Mesenchymal stem cell (in vitro differentiated cells and primary cell): ENCODE measurements around the gene PNPLA2.

Experiments
- DNase-seq: peaks from one replicate; pipeline ENCODE4 v3.0.0-alpha.2; 2013
- H2AFZ ChIP-seq: one replicate; pipeline ENCODE4 v1.6.1; 2013; ENCODE audit warnings: low read depth, mild to moderate bottlenecking, control low read depth, inconsistent platforms, low read length, moderate library complexity
- H2AK5ac ChIP-seq: 2 replicates; pipeline ENCODE4 v1.6.1; 2013; ENCODE audit warnings: low read length, moderate library complexity, mild to moderate bottlenecking, inconsistent platforms; ENCODE audit not compliant: severe bottlenecking
- H2BK120ac ChIP-seq: one replicate; pipeline ENCODE4 v1.6.1; 2013; ENCODE audit warnings: low read depth, mild to moderate bottlenecking, inconsistent platforms, low read length, moderate library complexity
- H2BK12ac ChIP-seq, 2 experiments: one replicate each; pipeline ENCODE4 v1.6.1; 2013; ENCODE audit warnings: inconsistent platforms in 2 of 2, low read length in 2 of 2, mild to moderate bottlenecking in 2 of 2, moderate library complexity in 2 of 2, control low read depth in 1 of 2
- H2BK15ac ChIP-seq: one replicate; pipeline ENCODE4 v1.6.1; 2013; ENCODE audit warnings: mild to moderate bottlenecking, low read depth, inconsistent platforms; ENCODE audit not compliant: poor library complexity, severe bottlenecking
- H2BK5ac ChIP-seq: 2 replicates; pipeline ENCODE4 v1.6.1; 2013; ENCODE audit warnings: low read depth, mild to moderate bottlenecking, low read length, control low read depth, inconsistent platforms; ENCODE audit not compliant: poor library complexity, severe bottlenecking
- H3K14ac ChIP-seq, 2 experiments: one replicate each; pipeline ENCODE4 v1.6.1; 2013; ENCODE audit warnings: inconsistent platforms in 2 of 2, low read length in 2 of 2, control low read depth in 1 of 2, mild to moderate bottlenecking in 1 of 2, moderate library complexity in 1 of 2
- H3K18ac ChIP-seq, 2 experiments: one replicate each; pipeline ENCODE4 v1.6.1; 2013; ENCODE audit warnings: inconsistent platforms in 2 of 2, low read length in 2 of 2, control low read depth in 1 of 2, low read depth in 1 of 2, mild to moderate bottlenecking in 1 of 2
- H3K23ac ChIP-seq, 2 experiments: one replicate each; pipeline ENCODE4 v1.6.1; 2013; ENCODE audit warnings: inconsistent platforms in 2 of 2, low read length in 2 of 2, mild to moderate bottlenecking in 2 of 2, moderate library complexity in 2 of 2, control low read depth in 1 of 2
- H3K27ac ChIP-seq: 2 replicates; pipeline ENCODE4 v1.5.1; 2013; ENCODE audit warnings: mild to moderate bottlenecking, moderate library complexity, low read length, control low read depth, inconsistent platforms; ENCODE audit not compliant: poor library complexity, severe bottlenecking
- H3K27me3 ChIP-seq, 2 experiments: 2 replicates each; pipeline versions ENCODE4 v1.6.1 to v1.7.0; 2013; ENCODE audit warnings: low read length in 2 of 2, mild to moderate bottlenecking in 2 of 2, moderate library complexity in 2 of 2, control low read depth in 1 of 2, inconsistent platforms in 1 of 2; ENCODE audit not compliant: control insufficient read depth in 1 of 2, insufficient read depth in 1 of 2
- H3K36me3 ChIP-seq, 2 experiments: 2 replicates each; pipeline versions ENCODE4 v1.6.1 to v1.7.0; 2013; ENCODE audit warnings: low read length in 2 of 2, control low read depth in 1 of 2, inconsistent platforms in 1 of 2, low read depth in 1 of 2, mild to moderate bottlenecking in 1 of 2; ENCODE audit not compliant: insufficient read depth in 2 of 2, control insufficient read depth in 1 of 2
- H3K4ac ChIP-seq, 2 experiments: one replicate each; pipeline ENCODE4 v1.6.1; 2013; ENCODE audit warnings: inconsistent platforms in 2 of 2, low read length in 2 of 2, mild to moderate bottlenecking in 2 of 2, moderate library complexity in 2 of 2, control low read depth in 1 of 2, low read depth in 1 of 2
- H3K4me1 ChIP-seq: 2 replicates; pipeline ENCODE4 v1.6.1; 2013; ENCODE audit warnings: low read depth, low read length, control low read depth; ENCODE audit not compliant: control insufficient read depth, insufficient read depth
- H3K4me2 ChIP-seq: 2 replicates; pipeline ENCODE4 v1.6.1; 2013; ENCODE audit warnings: low read length, mild to moderate bottlenecking, inconsistent platforms; ENCODE audit not compliant: poor library complexity, severe bottlenecking
- H3K4me3 ChIP-seq, 2 experiments: 2 replicates each; pipeline versions ENCODE4 v1.5.1 to v1.7.0; 2013; ENCODE audit warnings: low read length in 2 of 2, mild to moderate bottlenecking in 2 of 2, control low read depth in 1 of 2, low read depth in 1 of 2; ENCODE audit not compliant: insufficient read depth in 1 of 2
- H3K79me1 ChIP-seq: replicated peaks from 2 replicates; pipeline ENCODE4 v1.6.1; 2013; ENCODE audit warnings: mild to moderate bottlenecking, control low read depth, low read length, inconsistent platforms; ENCODE audit not compliant: poor library complexity, severe bottlenecking
- H3K9ac ChIP-seq: 2 replicates; pipeline ENCODE4 v1.7.0; 2013; ENCODE audit warnings: mild to moderate bottlenecking, low read length, moderate library complexity
- H3K9me3 ChIP-seq: 2 replicates; pipeline ENCODE4 v1.7.0; 2013; ENCODE audit warnings: mild to moderate bottlenecking, low read length; ENCODE audit not compliant: control insufficient read depth
- H4K8ac ChIP-seq: one replicate; pipeline ENCODE4 v1.6.1; 2013; ENCODE audit warnings: inconsistent platforms, mild to moderate bottlenecking, low read length, moderate library complexity
- H4K91ac ChIP-seq: one replicate; pipeline ENCODE4 v1.6.1; 2013; ENCODE audit warnings: mild to moderate bottlenecking, low read length, inconsistent platforms
- WGBS: methylation state at CpG from one replicate; pipeline ENCODE4 v1.1.7; 2013; ENCODE audit warnings: mixed read lengths; 5-methylcytosine and 5-hydroxymethylcytosine counted together

Gene PNPLA2

DNA sequence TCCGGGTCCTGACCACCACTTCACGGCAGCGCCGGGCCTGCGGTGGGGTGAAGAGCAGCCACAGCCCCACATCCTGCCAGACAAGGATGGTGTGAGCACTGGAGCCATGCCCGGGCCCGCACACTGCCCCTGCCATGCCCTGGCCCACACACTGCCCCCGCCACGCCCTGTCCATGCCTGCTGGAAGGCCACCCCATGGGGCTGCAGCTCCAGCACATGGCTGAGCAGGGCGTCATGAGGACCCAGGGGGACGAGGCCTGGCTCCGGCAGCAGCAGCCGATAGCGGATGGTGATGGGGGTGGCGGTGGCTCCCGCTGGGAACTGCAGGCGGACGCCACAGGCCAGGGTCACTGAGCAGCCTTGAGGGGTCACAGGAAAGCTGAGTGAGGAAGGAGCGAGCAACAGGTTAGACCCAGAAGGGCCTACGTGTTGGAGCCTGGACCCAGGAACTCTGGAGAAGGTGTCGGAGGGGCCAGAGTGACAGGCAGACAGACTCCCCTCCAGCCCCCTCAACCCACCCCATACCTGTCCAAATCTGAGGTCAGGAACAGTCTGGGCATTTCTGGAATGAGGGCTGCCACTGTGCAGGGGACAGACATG lies 16.6 kb upstream of the PNPLA2 start:
- Histone ChIP-seq H3K23ac (no peak overlapping the region), H3K4me3 (no peak overlapping the region), H2BK5ac (no peak overlapping the region), H3K4me2 (no peak overlapping the region), H3K79me1 (peaks cover 33% of the 10 kb centered on the region), H3K36me3 (peaks cover 48 to 54% of the 10 kb centered on the region in 2 experiments), H3K9ac (no peak overlapping the region), H2AFZ (no peak overlapping the region), H3K9me3 (no peaks in the 10 kb centered on the region), H3K4ac (no peak overlapping the region), H2BK120ac (no peak overlapping the region), H2BK15ac (no peak overlapping the region), H2BK12ac (no peak overlapping the region), H3K4me1 (peaks cover 27% of the 10 kb centered on the region), H4K91ac (peak overlapping the region; percentile 4), H4K8ac (no peak overlapping the region), H3K14ac (no peak overlapping the region), H3K27ac (no peak overlapping the region), H2AK5ac (no peak overlapping the region), H3K27me3 (no peaks in the 10 kb centered on the region), H3K18ac (no peak overlapping the region)
- WGBS, result 96% methylated on average over 20 of the region's 21 CpGs
- no peak for DNase-seq

DNA sequence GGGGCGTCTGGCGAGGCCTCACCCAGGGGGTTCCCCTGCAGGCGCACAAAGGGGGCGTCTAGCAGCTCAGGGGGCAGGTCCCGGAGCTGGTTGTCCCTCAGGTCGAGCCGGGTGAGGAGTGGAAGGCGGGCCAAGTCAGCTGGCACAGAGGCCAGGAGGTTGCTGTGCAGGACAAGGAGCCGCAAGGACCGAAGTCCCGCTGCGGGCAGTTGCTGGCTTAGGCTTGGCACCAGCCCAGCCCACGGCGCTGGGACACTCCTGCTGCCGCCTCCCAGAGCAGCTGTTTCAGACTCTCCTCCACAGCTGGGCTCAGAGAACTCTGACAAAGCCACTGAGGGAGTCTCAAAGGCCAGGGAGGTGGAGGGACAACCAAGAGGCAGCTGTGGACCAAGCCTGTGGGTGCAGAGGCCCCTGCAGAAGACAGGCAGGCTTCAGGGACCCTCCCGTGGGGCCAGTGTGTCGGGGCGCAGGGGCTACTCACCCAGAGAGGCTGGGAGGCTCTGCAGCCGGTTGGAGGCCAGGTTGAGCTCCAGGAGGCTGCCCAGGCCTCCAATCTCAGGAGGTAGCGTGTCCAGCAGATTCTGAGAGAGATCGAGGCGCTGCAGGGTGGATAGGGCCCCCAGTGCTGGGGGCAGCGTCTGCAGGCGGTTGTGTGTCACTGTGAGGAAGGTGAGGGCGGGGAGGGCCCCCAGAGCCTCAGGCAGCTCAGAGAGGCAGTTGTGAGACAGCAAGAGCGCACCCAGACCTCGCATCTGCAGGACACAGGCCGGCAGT lies 15.8 kb upstream of the PNPLA2 start:
- Histone ChIP-seq H2BK120ac (no peak overlapping the region), H3K27me3 (no peaks in the 10 kb centered on the region), H3K4me3 (peak overlapping the region in 1 of 2 experiments; percentile 91), H2AFZ (no peak overlapping the region), H3K4me2 (no peak overlapping the region), H2BK12ac (peak overlapping the region in 1 of 2 experiments; percentile 32), H2AK5ac (no peak overlapping the region), H3K23ac (peak overlapping the region in 1 of 2 experiments; percentile 84), H3K27ac (no peak overlapping the region), H2BK15ac (no peak overlapping the region), H4K91ac (peak overlapping the region; percentile 65), H3K18ac (no peak overlapping the region), H3K79me1 (peaks cover 33% of the 10 kb centered on the region), H3K4ac (no peak overlapping the region), H3K4me1 (peaks cover 27% of the 10 kb centered on the region), H2BK5ac (no peak overlapping the region), H3K36me3 (peaks cover 48 to 54% of the 10 kb centered on the region in 2 experiments), H3K9me3 (no peaks in the 10 kb centered on the region), H4K8ac (no peak overlapping the region), H3K14ac (no peak overlapping the region), H3K9ac (peak overlapping the region; percentile 88)
- WGBS, result 96% methylated on average over 28 of the region's 28 CpGs
- no peak for DNase-seq

DNA sequence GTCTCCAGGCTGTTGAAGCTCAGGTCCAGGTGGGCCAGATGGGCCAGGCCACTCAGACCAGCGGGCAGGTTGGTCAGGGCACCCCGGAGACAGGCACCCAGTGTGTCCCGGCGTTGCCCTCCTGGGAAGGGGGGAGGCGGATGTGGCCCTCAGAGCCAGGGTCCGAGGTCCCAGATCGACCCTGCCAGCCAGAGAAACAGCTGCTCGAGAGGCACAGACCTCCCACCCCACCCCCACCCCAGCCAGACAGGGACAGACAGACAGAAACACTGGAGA lies 15.3 kb upstream of the PNPLA2 start:
- Histone ChIP-seq H3K4ac (no peak overlapping the region), H2BK15ac (no peak overlapping the region), H3K27me3 (no peaks in the 10 kb centered on the region), H3K4me2 (no peak overlapping the region), H4K8ac (no peak overlapping the region), H3K23ac (peak overlapping the region in 1 of 2 experiments; percentile 84), H3K9me3 (no peaks in the 10 kb centered on the region), H2BK12ac (peak overlapping the region in 1 of 2 experiments; percentile 32), H2AFZ (no peak overlapping the region), H3K4me1 (peaks cover 28% of the 10 kb centered on the region), H3K18ac (no peak overlapping the region), H3K14ac (no peak overlapping the region), H2BK120ac (no peak overlapping the region), H3K36me3 (peaks cover 48 to 54% of the 10 kb centered on the region in 2 experiments), H2AK5ac (no peak overlapping the region), H3K27ac (no peak overlapping the region), H2BK5ac (no peak overlapping the region), H3K79me1 (peaks cover 34% of the 10 kb centered on the region), H4K91ac (peak overlapping the region; percentile 65), H3K4me3 (peak overlapping the region in 1 of 2 experiments; percentile 91), H3K9ac (peak overlapping the region; percentile 88)
- no peak for DNase-seq
- WGBS, result 100% methylated on average over 3 of the region's 8 CpGs

DNA sequence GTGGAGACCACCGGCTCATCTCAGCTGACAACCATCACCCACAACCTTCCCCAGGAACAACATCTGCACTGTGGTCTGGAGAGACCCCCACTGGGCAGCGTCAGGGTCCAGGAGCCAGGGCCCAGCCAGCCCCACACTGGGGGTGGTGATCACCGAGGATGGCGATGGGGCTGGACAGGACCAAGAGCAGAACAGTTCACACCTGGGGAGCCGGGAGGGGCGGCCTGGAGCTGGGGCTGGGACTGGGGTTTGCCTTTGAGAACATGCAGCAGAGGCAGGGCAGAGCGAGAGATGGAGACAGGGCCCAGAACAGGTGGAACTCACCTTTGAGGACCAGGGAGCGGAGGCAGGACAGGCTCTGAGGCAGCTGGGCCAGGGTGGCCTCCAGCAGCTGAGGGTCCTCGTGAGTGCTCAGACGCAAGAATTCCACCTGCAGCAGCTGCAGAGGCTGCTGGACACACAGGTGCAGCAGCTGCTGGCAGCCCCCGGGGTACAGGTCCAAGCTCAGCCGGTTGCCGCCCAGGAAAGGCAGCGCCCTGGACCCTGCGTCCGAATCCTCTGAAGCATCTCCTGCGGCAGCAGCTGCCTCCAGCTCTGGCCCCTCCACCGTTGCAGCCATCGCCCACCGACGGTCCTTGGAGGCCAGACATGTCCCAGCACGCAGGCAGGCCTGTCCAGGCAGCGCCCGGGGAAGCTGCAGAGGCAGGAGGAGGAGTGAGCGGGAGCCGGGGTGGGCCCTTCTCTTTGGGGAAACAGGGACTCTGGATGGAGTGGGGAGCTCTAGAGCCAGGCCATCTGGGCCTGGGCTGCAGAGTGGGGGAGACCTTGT lies 14.7 kb upstream of the PNPLA2 start:
- Histone ChIP-seq H2BK5ac (no peak overlapping the region), H3K23ac (peak overlapping the region in 1 of 2 experiments; percentile 97), H3K4me3 (peak overlapping the region; percentile 68 to 91), H3K4me2 (peak overlapping the region; percentile 90), H3K36me3 (peaks cover 46 to 52% of the 10 kb centered on the region in 2 experiments), H2BK12ac (peak overlapping the region in 1 of 2 experiments; percentile 95), H2AK5ac (peak overlapping the region; percentile 49), H3K4me1 (peaks cover 30% of the 10 kb centered on the region), H3K18ac (peak overlapping the region; percentile 63 to 93), H2BK15ac (peak overlapping the region; percentile 49), H3K27ac (no peak overlapping the region), H3K79me1 (peaks cover 33% of the 10 kb centered on the region), H3K4ac (peak overlapping the region; percentile 35 to 92), H4K91ac (peak overlapping the region; percentile 78), H3K14ac (peak overlapping the region in 1 of 2 experiments; percentile 91), H4K8ac (peak overlapping the region; percentile 62), H3K27me3 (no peaks in the 10 kb centered on the region), H2AFZ (no peak overlapping the region), H2BK120ac (peak overlapping the region; percentile 67), H3K9ac (peak overlapping the region; percentile 88), H3K9me3 (no peaks in the 10 kb centered on the region)
- DNase-seq, result peak; percentile 22
- 72% methylated on average over 26 of the region's 26 CpGs for WGBS
